AG04450 (cell line): ENCODE results near the gene IGFBP3. TPM values are rescaled to one million over a fixed set of nuclear protein-coding genes. Genes with fewer than 3 reads are reported as not detected.
A peak's percentile ranks its signal among the peaks of the same experiment; 100 is the strongest.

Source experiments
- CTCF ChIA-PET: fragments of 300-600, 350-600 bp; formaldehyde crosslinking; extraction: SDS; loops from one replicate; lab custom pipeline; 2022; ENCODE audit warnings: antibody characterized with exemption, inconsistent platforms; lab: Charles Lee
- POLR2A ChIA-PET: fragments of 350-600 bp; formaldehyde crosslinking; extraction: SDS; loops from one replicate; lab custom pipeline; 2021; ENCODE audit warnings: antibody characterized with exemption, inconsistent platforms; lab: Yijun Ruan, JAX
- DNase-seq: peaks from one replicate; pipeline ENCODE4 v3.0.0-alpha.2; 2011; ENCODE audit warnings: low read depth, low spot score
- H3K27ac ChIP-seq: one replicate; pipeline ENCODE4 v1.5.1; 2012; ENCODE audit warnings: low read depth, low read length, control low read depth
- H3K27me3 ChIP-seq: one replicate; pipeline ENCODE4 v1.6.0; 2012; ENCODE audit warnings: low read length; ENCODE audit not compliant: control insufficient read depth, insufficient read depth
- H3K4me3 ChIP-seq: 2 replicates; pipeline ENCODE4 v1.5.1; 2011; ENCODE audit warnings: mild to moderate bottlenecking, low read depth, low read length, control low read depth
- H3K9me3 ChIP-seq: 2 replicates; pipeline ENCODE4 v1.5.1; 2012; ENCODE audit warnings: low read length; ENCODE audit not compliant: control insufficient read depth, insufficient read depth
- CTCF ChIP-seq: IDR thresholded peaks from 2 replicates; pipeline ENCODE4 v1.5.1; 2011; ENCODE audit warnings: low read depth, low read length, control low read depth, inconsistent platforms
- polyA plus RNA-seq: library from polyadenylated mRNA; depleted of rRNA; stranded (reverse); fragments of >200 nt; gene quantifications from 2 replicates; pipeline ENCODE4 v1.2.3, GENCODE V29; 2011

Gene IGFBP3
- polyA plus RNA-seq, 1 experiment, result 220 TPM

- ChIA-PET POLR2A (no interaction called here), CTCF (no interaction called here)
- Histone ChIP-seq H3K27me3 (no peaks in the 10 kb centered on the region), H3K4me3 (no peak overlapping the region), H3K9me3 (peaks cover 10% of the 10 kb centered on the region; the same call in 1 of the 2 replicates), H3K27ac (no peak overlapping the region)
- no peak for DNase-seq
- no peak for TF ChIP-seq CTCF
These were observed 16.8 kb upstream of the IGFBP3 start for GRCh38 chr7:45937862-45938261.

- no peak for DNase-seq
- no peak for TF ChIP-seq CTCF
- Histone ChIP-seq H3K9me3 (peaks cover 10% of the 10 kb centered on the region; the same call in 1 of the 2 replicates), H3K27me3 (no peaks in the 10 kb centered on the region), H3K27ac (no peak overlapping the region), H3K4me3 (no peak overlapping the region)
- CTCF ChIA-PET, result interaction anchor here (1.0 kb wide), 1 partner anchor 15 kb away, joined by 3 read pairs; no protein-coding TSS in a partner anchor
- POLR2A ChIA-PET, result no interaction called here
These were observed 16.2 kb upstream of the IGFBP3 start for GRCh38 chr7:45937301-45937700.

GRCh38 chr7:45930967-45931366 lies 9.9 kb upstream of the IGFBP3 start:
- Histone ChIP-seq H3K4me3 (no peak overlapping the region), H3K9me3 (no peaks in the 10 kb centered on the region), H3K27ac (no peak overlapping the region), H3K27me3 (no peaks in the 10 kb centered on the region)
- ChIA-PET CTCF (interaction anchor here (0.9 kb wide), 1 partner anchor 9 kb away, joined by 4 read pairs; no protein-coding TSS in a partner anchor), POLR2A (no interaction called here)
- DNase-seq, result no peak
- TF ChIP-seq CTCF, result no peak

- H3K9me3 ChIP-seq, result no peaks in the 10 kb centered on the region
- CTCF ChIA-PET, result no interaction called here
- no peak for TF ChIP-seq CTCF
- no peak overlapping the region for H3K4me3 ChIP-seq
- no peaks in the 10 kb centered on the region for H3K27me3 ChIP-seq
- POLR2A ChIA-PET, result no interaction called here
- no peak for DNase-seq
- H3K27ac ChIP-seq, result no peak overlapping the region
These were observed 6.6 kb upstream of the IGFBP3 start for GRCh38 chr7:45927721-45928120.

GRCh38 chr7:45924283-45924682 lies 3.2 kb upstream of the IGFBP3 start:
- POLR2A ChIA-PET, result no interaction called here
- TF ChIP-seq CTCF, result peak; percentile 13; the same call in 1 of the 2 replicates
- no peak overlapping the region for H3K27ac ChIP-seq
- CTCF ChIA-PET, result interaction anchor here (0.8 to 9.5 kb wide), 10 partner anchors 10 to 1257 kb away, joined by 3 to 167 read pairs (median 19); no protein-coding TSS in a partner anchor
- no peaks in the 10 kb centered on the region for H3K9me3 ChIP-seq
- DNase-seq, result no peak
- H3K27me3 ChIP-seq, result no peaks in the 10 kb centered on the region
- no peak overlapping the region for H3K4me3 ChIP-seq
